Hindlimb muscle (tissue), 1 donor: ENCODE results near the gene CTR9. TPM values are rescaled to one million over a fixed set of nuclear protein-coding genes. Genes with fewer than 3 reads are reported as not detected.

ENCODE experiments used
- DNase-seq: peaks from one replicate; pipeline ENCODE4 v3.0.0-alpha.2; 2013
- polyA plus RNA-seq: library from polyadenylated mRNA; unstranded; fragments of 120-200 nt; gene quantifications from one replicate; pipeline ENCODE4 v1.2.1, GENCODE V29; 2013; ENCODE audit not compliant: insufficient read length

The CTR9 gene
- polyA plus RNA-seq, 1 donor = 27.2 TPM

GRCh38 chr11:10743354-10744000 is 7.6 kb upstream of the CTR9 start:
- no peak for DNase-seq

DNA sequence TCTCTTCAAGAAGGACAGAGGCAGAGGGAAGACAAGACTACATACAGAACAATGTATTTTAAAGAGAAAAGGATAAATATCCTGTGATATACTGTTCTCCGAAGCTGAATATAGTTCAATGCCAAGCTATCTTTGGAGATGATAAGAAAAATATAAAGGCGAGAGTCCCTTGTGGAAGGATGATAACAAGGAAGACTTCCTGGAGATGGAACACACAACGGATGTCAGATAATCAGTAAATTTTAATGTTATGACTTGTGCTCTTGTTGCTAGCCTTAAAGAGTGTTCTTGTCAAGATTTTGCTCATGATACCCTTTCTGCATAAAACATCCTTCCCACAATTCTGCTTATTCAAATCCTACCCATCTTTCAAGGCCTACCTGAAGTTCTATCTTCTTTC is 6.8 kb upstream of the CTR9 start:
- DNase-seq = no peak

- no peak for DNase-seq
These were observed 4.2 kb upstream of the CTR9 start for GRCh38 chr11:10746871-10747270.

DNA sequence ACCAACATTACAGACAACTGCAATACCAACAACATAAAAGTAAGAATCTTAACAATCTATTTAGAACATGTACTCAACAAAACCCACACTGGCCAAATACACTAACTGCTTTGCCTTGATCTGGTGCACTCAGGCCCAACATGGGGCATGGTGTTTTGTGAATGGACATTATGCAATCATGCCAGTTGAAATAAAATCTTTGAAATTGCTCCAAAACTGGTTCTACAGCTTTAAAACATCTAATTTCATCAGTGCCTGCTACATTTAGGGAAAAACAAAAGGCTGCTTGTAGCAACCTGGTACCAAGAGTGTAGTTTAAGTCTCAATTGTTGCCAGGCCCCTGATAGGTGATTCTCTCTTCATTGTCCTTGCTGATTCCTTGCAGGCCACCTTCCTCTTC is 3.3 kb upstream of the CTR9 start:
- no peak for DNase-seq

- no peak for DNase-seq
These were observed 1.6 kb upstream of the CTR9 start for GRCh38 chr11:10749476-10749875.

GRCh38 chr11:10751581-10751940 is 515 bp downstream of the CTR9 start:
- DNase-seq = no peak

DNA sequence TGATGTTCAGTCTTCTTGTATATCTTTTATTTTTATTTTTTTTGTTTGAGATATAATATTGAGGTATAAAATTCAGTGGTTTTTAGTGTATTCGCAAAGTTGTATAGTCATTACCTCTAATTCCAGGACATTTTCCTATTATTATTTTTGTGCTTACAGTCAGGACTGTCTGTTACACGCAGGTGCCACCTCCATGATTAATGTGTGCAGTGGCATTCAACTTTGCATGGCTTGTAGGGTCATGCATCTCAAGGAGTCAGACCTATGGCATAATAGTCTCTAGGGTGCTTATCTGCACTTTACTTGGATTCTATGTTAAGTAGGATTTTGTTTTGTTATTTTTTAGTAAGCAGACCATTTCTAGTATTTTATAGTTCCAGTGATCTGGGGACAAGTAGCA is 1.0 kb downstream of the CTR9 start:
- no peak for DNase-seq

DNA sequence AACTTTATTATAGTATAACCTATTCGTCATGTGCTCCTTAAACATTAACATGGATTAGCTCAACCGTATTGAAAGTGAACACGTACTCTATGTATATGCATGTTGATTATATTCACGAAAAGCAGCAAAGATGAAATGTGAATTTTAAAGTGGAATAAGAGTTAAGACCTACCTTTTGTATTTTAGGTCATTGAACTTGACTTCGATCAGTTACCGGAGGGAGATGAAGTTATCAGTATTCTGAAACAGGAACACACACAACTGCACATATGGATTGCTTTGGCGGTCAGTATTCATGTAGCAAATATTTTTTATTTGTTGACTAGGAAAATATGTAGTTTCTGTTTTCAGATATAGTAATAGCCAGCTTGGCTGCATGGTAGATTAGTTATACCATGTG is 1.4 kb downstream of the CTR9 start:
- no peak for DNase-seq

- DNase-seq = no peak
These were observed 7.9 kb downstream of the CTR9 start for GRCh38 chr11:10758957-10759356.

- DNase-seq = no peak
These were observed 10.1 kb downstream of the CTR9 start for GRCh38 chr11:10761085-10761698.

DNA sequence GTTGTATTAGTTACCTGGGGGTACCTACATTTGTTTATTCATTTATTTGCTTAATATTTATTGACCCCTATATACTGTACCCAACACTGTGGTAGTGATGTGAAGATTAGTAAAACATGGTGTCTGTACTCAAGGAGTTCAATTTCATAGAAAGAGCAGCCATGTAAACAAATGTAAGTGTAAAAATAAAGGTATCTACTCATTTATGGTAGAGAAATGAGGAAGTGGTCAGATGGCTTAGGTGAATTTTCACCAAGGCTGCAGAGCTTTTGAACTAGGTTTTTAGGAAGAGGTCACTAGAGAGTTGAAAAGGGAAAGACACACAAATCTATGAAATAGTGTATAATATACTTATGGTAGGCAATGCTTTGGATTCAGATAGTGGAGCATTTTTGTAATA is 11.1 kb downstream of the CTR9 start:
- no peak for DNase-seq

- no peak for DNase-seq
These were observed 11.9 kb downstream of the CTR9 start for GRCh38 chr11:10762913-10763421.

GRCh38 chr11:10763766-10764165 is 12.7 kb downstream of the CTR9 start:
- DNase-seq = no peak

- DNase-seq = no peak
These were observed 13.4 kb downstream of the CTR9 start for GRCh38 chr11:10764412-10764811.

DNA sequence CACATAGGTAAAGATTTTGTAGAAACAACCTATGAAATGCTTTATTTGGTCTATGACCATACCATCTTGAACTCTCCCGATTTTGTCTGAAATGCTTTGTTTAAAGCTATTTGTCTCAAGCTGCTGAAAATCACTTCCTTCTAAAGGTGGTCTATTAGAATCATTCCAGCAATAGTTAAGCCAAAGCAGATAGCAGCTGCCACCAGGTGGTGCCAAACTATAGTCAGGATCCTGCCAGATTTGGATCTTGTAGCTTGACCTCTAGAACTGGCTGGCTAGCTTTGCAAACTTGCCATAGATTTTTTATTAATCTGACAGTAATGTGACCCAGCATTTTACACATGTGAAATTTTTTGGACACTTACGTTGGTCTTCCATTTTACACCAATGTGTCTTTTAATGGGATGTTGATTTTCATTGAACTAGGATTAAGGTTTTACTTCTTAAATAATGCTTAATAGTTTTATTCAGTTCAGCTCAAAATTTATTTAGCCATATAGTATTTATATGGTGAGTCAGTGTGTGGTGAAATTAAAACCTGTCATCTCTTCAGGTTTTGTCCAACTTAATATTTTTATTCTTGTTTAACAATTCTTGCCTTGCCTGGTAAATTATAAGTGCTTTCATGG is 19.7 kb downstream of the CTR9 start:
- no peak for DNase-seq

DNA sequence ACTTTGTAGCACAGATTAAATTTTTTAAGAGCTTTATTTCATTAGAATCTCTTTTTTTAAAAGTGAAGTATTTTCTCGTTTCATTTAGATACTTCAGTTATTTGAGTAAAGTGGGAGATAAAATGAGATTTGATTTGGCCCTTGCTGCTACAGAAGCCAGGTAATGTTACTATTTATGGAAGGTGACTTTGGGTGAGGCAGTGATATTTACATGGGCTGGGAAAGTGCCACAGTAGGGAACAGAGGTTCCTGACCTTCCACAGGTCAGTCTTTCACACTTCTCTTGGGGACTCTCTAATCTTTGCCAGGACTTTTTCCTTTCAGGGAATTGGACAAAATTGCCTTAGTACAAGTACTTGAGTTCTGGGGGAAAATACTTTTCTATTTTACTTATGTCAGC is 20.4 kb downstream of the CTR9 start:
- DNase-seq = no peak

DNA sequence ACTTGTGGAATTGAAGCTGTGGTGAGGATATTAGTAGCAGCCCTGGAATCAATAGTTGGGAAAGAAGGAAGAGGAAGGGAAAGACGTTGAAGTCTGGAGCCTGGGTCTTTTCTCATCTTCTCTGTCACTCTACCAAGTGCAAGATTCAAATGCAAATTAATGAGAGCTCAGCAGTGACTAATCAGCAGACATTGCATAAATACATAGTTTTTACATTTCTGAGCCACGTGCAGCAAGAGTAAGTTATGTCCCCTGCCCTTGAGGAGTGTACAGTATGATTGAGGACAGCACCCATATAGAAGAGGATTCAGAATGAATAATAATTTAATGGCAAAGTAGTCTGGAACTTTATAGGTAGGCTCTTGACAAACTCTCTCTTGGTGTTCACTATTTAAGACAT is 23.8 kb downstream of the CTR9 start:
- no peak for DNase-seq

DNA sequence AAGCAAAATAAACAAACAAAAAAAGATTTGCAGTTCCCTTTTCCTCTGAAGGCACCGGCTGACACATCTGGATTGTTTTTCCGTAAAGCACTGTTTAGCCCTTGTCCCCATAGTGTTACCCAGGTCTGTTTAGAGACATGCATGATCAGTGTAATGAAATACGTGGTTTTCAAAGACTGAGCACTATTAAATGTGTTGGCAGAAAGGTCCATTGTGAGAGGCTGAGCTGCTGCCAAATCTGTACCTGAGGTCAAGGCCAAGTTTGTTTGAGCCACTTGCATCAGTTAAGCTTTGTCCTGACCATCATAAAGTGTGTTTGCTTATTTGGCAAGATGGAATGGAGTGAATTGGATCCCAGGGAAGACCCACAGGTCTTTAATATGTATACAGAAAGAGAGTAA is 26.3 kb downstream of the CTR9 start:
- no peak for DNase-seq

- DNase-seq = no peak
These were observed 26.8 kb downstream of the CTR9 start for GRCh38 chr11:10777806-10778205.

DNA sequence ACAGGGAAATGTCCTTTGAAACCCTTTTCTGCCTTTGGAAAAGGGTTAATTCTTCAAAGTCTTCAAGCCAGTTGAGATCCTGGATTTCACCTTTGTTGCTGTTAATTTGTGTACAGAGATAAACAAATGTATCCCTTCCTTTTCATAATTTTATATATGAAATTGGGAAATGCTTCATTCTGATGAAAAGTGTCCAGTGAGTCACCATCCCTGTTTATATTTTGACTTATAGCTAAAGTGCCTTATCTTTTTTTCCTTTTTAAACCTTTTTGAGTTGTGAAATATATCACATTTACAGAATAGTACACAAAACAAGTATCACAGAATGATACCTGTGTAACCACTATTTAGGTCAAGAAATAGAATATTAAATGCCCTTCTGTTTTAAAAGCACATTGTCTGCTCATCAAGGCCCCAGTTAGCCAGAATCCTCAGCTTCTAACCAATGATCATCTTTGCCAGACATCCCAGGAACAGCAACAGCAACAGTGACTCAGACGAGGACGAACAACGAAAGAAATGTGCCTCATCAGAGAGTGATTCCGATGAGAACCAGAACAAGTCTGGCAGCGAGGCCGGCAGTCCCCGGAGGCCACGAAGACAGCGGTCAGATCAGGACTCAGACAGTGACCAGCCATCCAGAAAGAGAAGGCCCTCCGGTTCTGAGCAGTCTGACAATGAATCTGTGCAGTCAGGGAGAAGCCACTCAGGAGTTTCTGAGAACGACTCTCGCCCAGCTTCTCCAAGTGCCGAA is 27.3 kb downstream of the CTR9 start:
- no peak for DNase-seq

DNA sequence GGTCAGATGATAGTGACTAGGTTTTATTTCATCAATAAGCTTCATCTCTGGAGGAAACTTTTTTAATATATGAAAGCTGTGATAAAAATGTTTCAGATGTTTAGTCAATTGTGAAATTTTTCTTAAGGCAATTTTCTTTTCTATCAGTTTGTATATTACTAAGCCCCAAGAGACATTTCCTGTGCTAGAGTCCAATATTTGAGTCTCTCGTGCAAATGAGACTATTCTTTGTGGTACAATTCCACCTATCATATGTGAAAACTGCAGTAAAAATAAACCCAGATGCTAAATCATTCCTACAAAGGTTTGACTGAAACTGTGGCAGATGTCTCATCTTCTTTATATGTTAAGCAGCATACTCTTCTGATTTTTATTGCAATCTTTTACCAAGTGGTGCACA is 28.0 kb downstream of the CTR9 start:
- DNase-seq = no peak

- no peak for DNase-seq
These were observed 29.0 kb downstream of the CTR9 start for GRCh38 chr11:10780040-10780439.
